ENCODE results near the gene CDK17. TPM values are rescaled to one million over a fixed set of nuclear protein-coding genes. Genes with fewer than 3 reads are reported as not detected.
A peak's percentile ranks its signal among the peaks of the same experiment; 100 is the strongest.
"Not testable (repeated sequence)": the region's sequence is repeated elsewhere in the genome, so short reads cannot be mapped to it uniquely, and the experiment has no call there.

Gene CDK17
- total and polyA plus RNA-seq, 9 of the 15 experiments (the other 6 are each of a cell fraction or from before 2014, with no cell fraction given) = 4.8 to 39.3 (median 21.6) TPM

DNA sequence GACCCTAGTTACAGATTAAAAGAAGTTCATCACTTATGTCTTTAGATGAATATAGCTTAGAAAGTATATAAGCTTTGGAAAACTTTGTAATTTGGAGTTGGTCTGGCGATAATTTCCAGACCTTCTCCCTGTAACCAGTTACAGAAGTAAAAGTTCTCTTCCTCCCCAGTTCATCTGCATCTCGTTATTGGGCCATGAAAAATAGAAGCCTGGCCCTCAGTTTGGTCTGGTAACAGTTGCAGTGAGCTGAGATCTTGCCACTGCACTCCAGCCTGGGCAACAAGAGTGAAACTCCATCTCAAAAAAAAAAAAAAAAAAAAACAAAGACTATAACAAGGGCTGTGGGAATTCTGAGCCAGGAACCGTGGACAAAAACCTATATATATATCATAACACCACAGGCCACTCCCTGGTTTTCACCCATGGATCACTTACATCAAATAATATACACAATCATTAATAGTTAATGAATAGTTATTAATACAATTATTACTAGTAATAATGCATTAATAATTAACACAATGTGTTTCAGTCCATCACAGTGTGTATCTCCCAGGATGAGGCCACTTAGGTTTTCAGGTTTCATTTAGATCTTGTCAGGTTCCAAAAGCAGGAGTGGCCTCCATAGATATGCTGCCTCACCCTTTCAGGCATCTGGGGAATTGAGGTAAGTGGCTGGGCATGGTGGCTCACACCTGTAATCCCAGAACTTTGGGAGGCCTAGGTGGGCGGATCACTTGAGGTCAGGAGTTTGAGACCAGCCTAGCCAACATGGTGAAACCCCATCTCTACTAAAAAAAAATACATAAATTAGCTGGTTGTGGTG, 32.5 kb upstream of the CDK17 start:
- intact Hi-C loops (cut with micrococcal nuclease); H3K27me3 ChIP-seq (ENCODE audit: control insufficient read depth in 2 of 2, insufficient read depth in 2 of 2, low read length in 2 of 2); DNase-seq (ENCODE audit: extremely low read depth in 1 of 4, low spot score in 3 of 4); H2AFZ ChIP-seq (ENCODE audit: low read depth, low read length); H3K27ac ChIP-seq (ENCODE audit: extremely low read depth, low read depth, low read length); CTCF ChIA-PET (ENCODE audit: low intra/inter-chr PET ratio); H3K4me2 ChIP-seq (ENCODE audit: insufficient read depth, low read length); H3K79me2 ChIP-seq (ENCODE audit: control insufficient read depth, insufficient read depth, low read length); in situ Hi-C loops (cut with MboI); H3K9me1 ChIP-seq (ENCODE audit: control insufficient read depth, insufficient read depth, low read length); BruUV-seq (replicated peaks); H3K9ac ChIP-seq (ENCODE audit: insufficient read depth in 1 of 2, low read depth in 2 of 2, low read length in 2 of 2); H3K36me3 ChIP-seq (ENCODE audit: control insufficient read depth, insufficient read depth, low read length); FAIRE-seq; H4K20me1 ChIP-seq (replicated peaks; ENCODE audit: control insufficient read depth, insufficient read depth, low read length); H3K4me1 ChIP-seq (replicated peaks in 1 of 2; ENCODE audit: control insufficient read depth in 2 of 2, insufficient read depth in 2 of 2, low read length in 2 of 2); H3K4me3 ChIP-seq; H3K9me3 ChIP-seq (replicated peaks; ENCODE audit: control insufficient read depth, insufficient read depth, low read depth, low read length); ATAC-seq: not testable (repeated sequence)
- TF ChIP-seq DACH1 (IDR thresholded peaks at IDR 0.05; ENCODE audit: partially characterized antibody) (peak; percentile 97), ZNF232 (CRISPR knock-in tag; IDR thresholded peaks at IDR 0.05) (0 out of 2 replicates have a peak, but pooled peaks have one; percentile 42)
- WGBS (ENCODE audit: insufficient coverage, low coverage, missing lambda C conversion rate) = 34% methylated on average over 4 of the region's 4 CpGs
- POLR2A ChIA-PET = interaction anchor here (0.6 to 1.2 kb wide), 2 partner anchors 44 to 57 kb away, joined by 3 to 5 read pairs; partner anchors contain the start of gene CFAP54

DNA sequence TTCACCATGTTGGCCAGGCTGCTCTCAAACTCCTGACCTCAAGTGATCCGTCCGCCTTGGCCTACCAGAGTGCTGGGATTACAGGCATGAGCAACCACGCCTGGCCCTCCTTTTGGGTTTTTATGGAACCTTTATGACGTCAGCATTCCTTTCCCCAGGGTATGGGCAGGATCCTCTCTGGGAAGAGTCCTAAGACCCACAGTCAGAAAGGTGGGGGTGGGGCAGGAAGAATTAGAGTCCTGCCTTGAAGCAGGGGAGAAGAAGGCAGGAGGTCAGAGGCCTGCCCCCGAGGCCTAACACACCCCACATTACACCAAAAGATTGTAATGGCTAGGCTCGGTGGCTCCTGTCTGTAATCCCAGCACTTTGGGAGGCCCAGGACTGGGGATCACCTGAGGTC, 30.8 kb upstream of the CDK17 start:
- intact Hi-C loops (cut with micrococcal nuclease) = no loop called here
- DNase-seq (ENCODE audit: extremely low read depth in 1 of 4, low spot score in 3 of 4) (no peak), FAIRE-seq (no peak), ATAC-seq (no peak)
- H3K27me3 ChIP-seq (ENCODE audit: control insufficient read depth in 2 of 2, insufficient read depth in 2 of 2, low read length in 2 of 2) = no peaks in the 10 kb centered on the region
- H3K9me1 ChIP-seq (ENCODE audit: control insufficient read depth, insufficient read depth, low read length) = no peaks in the 10 kb centered on the region
- in situ Hi-C loops (cut with MboI) = no loop called here
- H2AFZ ChIP-seq (ENCODE audit: low read depth, low read length) = no peak overlapping the region
- TF ChIP-seq POLR2H (tag; IDR thresholded peaks at IDR 0.05; ENCODE audit: low read depth) = no peak
- TF ChIP-seq KLF16 (IDR thresholded peaks at IDR 0.05) = no peak
- no peak for TF ChIP-seq ZNF766 (CRISPR knock-in tag; conservative IDR thresholded peaks at IDR 0.05)
- no peak for TF ChIP-seq ZNF75A (CRISPR knock-in tag; IDR thresholded peaks at IDR 0.05)
- TF ChIP-seq HNRNPL (IDR thresholded peaks at IDR 0.05; ENCODE audit: low read depth, low read length) = no peak
- TF ChIP-seq DDX20 (tag; IDR thresholded peaks at IDR 0.05; ENCODE audit: low read depth) = no peak
- no peak for TF ChIP-seq CREBBP (IDR thresholded peaks at IDR 0.05; ENCODE audit: low read depth, low read length)
- H3K4me1 ChIP-seq (replicated peaks in 1 of 2; ENCODE audit: control insufficient read depth in 2 of 2, insufficient read depth in 2 of 2, low read length in 2 of 2) = no peaks in the 10 kb centered on the region
- H3K4me2 ChIP-seq (ENCODE audit: insufficient read depth, low read length) = no peak overlapping the region
- ChIA-PET CTCF (ENCODE audit: low intra/inter-chr PET ratio) (no interaction called here), POLR2A (no interaction called here)
- H3K27ac ChIP-seq (ENCODE audit: extremely low read depth, low read depth, low read length) = no peak overlapping the region
- H3K79me2 ChIP-seq (ENCODE audit: control insufficient read depth, insufficient read depth, low read length) = no peaks in the 10 kb centered on the region
- no peak overlapping the region for H3K4me3 ChIP-seq
- H4K20me1 ChIP-seq (replicated peaks; ENCODE audit: control insufficient read depth, insufficient read depth, low read length) = no peaks in the 10 kb centered on the region
- no peaks in the 10 kb centered on the region for H3K9me3 ChIP-seq (replicated peaks; ENCODE audit: control insufficient read depth, insufficient read depth, low read depth, low read length)
- no TSS peak for BruUV-seq (replicated peaks)
- WGBS (ENCODE audit: insufficient coverage, low coverage, missing lambda C conversion rate) = 57% methylated on average over 6 of the region's 6 CpGs
- H3K36me3 ChIP-seq (ENCODE audit: control insufficient read depth, insufficient read depth, low read length) = no peaks in the 10 kb centered on the region
- no peak overlapping the region for H3K9ac ChIP-seq (ENCODE audit: insufficient read depth in 1 of 2, low read depth in 2 of 2, low read length in 2 of 2)

All from K562 (cell line).